Hindlimb muscle (tissue), 1 donor: ENCODE measurements around the gene SHTN1. TPM values are rescaled to one million over a fixed set of nuclear protein-coding genes. Genes with fewer than 3 reads are reported as not detected.

Experiments
- DNase-seq: peaks from one replicate; pipeline ENCODE4 v3.0.0-alpha.2; 2013
- polyA plus RNA-seq: library from polyadenylated mRNA; unstranded; fragments of 120-200 nt; gene quantifications from one replicate; pipeline ENCODE4 v1.2.1, GENCODE V29; 2013; ENCODE audit not compliant: insufficient read length

The SHTN1 gene
- polyA plus RNA-seq, 1 donor = 7.0 TPM

- DNase-seq = no peak
Measured at GRCh38 chr10:116984202-116984990, 20.6 kb downstream of the SHTN1 start.

GRCh38 chr10:116980041-116980440, 24.9 kb downstream of the SHTN1 start:
- DNase-seq = no peak

GRCh38 chr10:116978901-116979300, 26.1 kb downstream of the SHTN1 start:
- DNase-seq = no peak

GRCh38 chr10:116974456-116975005, 30.5 kb downstream of the SHTN1 start:
- no peak for DNase-seq

- DNase-seq = no peak
Measured at GRCh38 chr10:116973946-116974455, 31.0 kb downstream of the SHTN1 start.

GRCh38 chr10:116973371-116973905, 31.5 kb downstream of the SHTN1 start:
- DNase-seq = no peak

- no peak for DNase-seq
Measured at GRCh38 chr10:116972131-116972530, 32.9 kb downstream of the SHTN1 start.

- no peak for DNase-seq
Measured at GRCh38 chr10:116970050-116970449, 34.9 kb downstream of the SHTN1 start.

- no peak for DNase-seq
Measured at GRCh38 chr10:116968331-116968730, 36.7 kb downstream of the SHTN1 start.

- no peak for DNase-seq
Measured at GRCh38 chr10:116961406-116962251, 43.4 kb downstream of the SHTN1 start.

- no peak for DNase-seq
Measured at GRCh38 chr10:116960066-116960776, 44.8 kb downstream of the SHTN1 start.

GRCh38 chr10:116952729-116953128, 52.3 kb downstream of the SHTN1 start:
- no peak for DNase-seq

GRCh38 chr10:116948530-116948870, 56.5 kb downstream of the SHTN1 start:
- no peak for DNase-seq

- DNase-seq = no peak
Measured at GRCh38 chr10:116947841-116948529, 57.0 kb downstream of the SHTN1 start.

GRCh38 chr10:116944911-116945310, 60.1 kb downstream of the SHTN1 start:
- DNase-seq = no peak

- no peak for DNase-seq
Measured at GRCh38 chr10:116931806-116932205, 73.2 kb downstream of the SHTN1 start.

- DNase-seq = no peak
Measured at GRCh38 chr10:116926426-116926825, 78.6 kb downstream of the SHTN1 start.

- DNase-seq = no peak
Measured at GRCh38 chr10:116925056-116925455, 79.9 kb downstream of the SHTN1 start.

GRCh38 chr10:116919706-116920105, 85.3 kb downstream of the SHTN1 start:
- no peak for DNase-seq

GRCh38 chr10:116919164-116919563, 85.8 kb downstream of the SHTN1 start:
- DNase-seq = no peak

GRCh38 chr10:116918583-116918982, 86.4 kb downstream of the SHTN1 start:
- no peak for DNase-seq

- no peak for DNase-seq
Measured at GRCh38 chr10:116917481-116917880, 87.5 kb downstream of the SHTN1 start.
